HepG2 (cell line): ENCODE measurements around the gene RPP25L. TPM values are rescaled to one million over a fixed set of nuclear protein-coding genes. Genes with fewer than 3 reads are reported as not detected.

ENCODE experiments used
- AGO2 ChIP-seq: fragments of 200-400 bp; formaldehyde crosslinking; optimal IDR thresholded peaks from 2 replicates; pipeline ENCODE3; 2017; ENCODE audit warnings: mild to moderate bottlenecking, low read depth, low read length, moderate library complexity
- BORCS8-MEF2B ChIP-seq: sonication (generic); formaldehyde crosslinking; IDR thresholded peaks from 2 replicates; pipeline ENCODE4 v1.8.0; 2022; ENCODE audit warnings: mild to moderate bottlenecking, missing genetic modification reagents
- GATA4 ChIP-seq: sonication (generic); IDR thresholded peaks from 2 replicates; pipeline ENCODE4 v1.6.1; 2016; ENCODE audit warnings: antibody characterized with exemption, low read depth, borderline replicate concordance
- GATAD2A ChIP-seq: IDR thresholded peaks from 2 replicates; pipeline ENCODE4 v1.6.1; 2016
- HIVEP1 ChIP-seq: sonication (generic); formaldehyde crosslinking; IDR thresholded peaks from 2 replicates; pipeline ENCODE4 v1.4.0; 2020; ENCODE audit warnings: mild to moderate bottlenecking, missing genetic modification reagents
- KDM5A ChIP-seq: fragments of 200-600 bp; sonication (generic); IDR thresholded peaks from 2 replicates; pipeline ENCODE4 v1.7.0; 2018; ENCODE audit warnings: antibody characterized with exemption, mild to moderate bottlenecking, low read length, borderline replicate concordance
- PHF20 ChIP-seq: sonication (generic); formaldehyde crosslinking; IDR thresholded peaks from 2 replicates; pipeline ENCODE4 v1.5.0; 2020; ENCODE audit warnings: mild to moderate bottlenecking, missing genetic modification reagents
- PHF5A ChIP-seq: IDR thresholded peaks from one replicate; pipeline ENCODE4 v1.6.1; 2018; ENCODE audit warnings: low read depth, missing genetic modification reagents; ENCODE audit not compliant: unreplicated experiment
- REL ChIP-seq: sonication (generic); formaldehyde crosslinking; conservative IDR thresholded peaks from 2 replicates; pipeline ENCODE4 v1.8.0; 2022; ENCODE audit warnings: mild to moderate bottlenecking, missing genetic modification reagents, moderate library complexity
- RNF2 ChIP-seq: fragments of 450-650 bp; conservative IDR thresholded peaks from 2 replicates; pipeline ENCODE4 v1.6.1; 2016; ENCODE audit warnings: low read depth
- THYN1 ChIP-seq: sonication (generic); formaldehyde crosslinking; IDR thresholded peaks from 2 replicates; pipeline ENCODE4 v1.8.1; 2023; ENCODE audit warnings: low read depth, mild to moderate bottlenecking, moderate library complexity, missing genetic modification reagents, borderline replicate concordance
- ZNF18 ChIP-seq: sonication (generic); formaldehyde crosslinking; IDR thresholded peaks from 2 replicates; pipeline ENCODE4 v1.8.0; 2022; ENCODE audit warnings: mild to moderate bottlenecking, missing genetic modification reagents; ENCODE audit not compliant: insufficient replicate concordance
- ZNF776 ChIP-seq: sonication (generic); formaldehyde crosslinking; IDR thresholded peaks from 2 replicates; pipeline ENCODE4 v1.4.0; 2020; ENCODE audit warnings: mild to moderate bottlenecking, missing genetic modification reagents
- ZNF879 ChIP-seq: sonication (generic); formaldehyde crosslinking; IDR thresholded peaks from 2 replicates; pipeline ENCODE4 v1.8.1; 2023; ENCODE audit warnings: missing genetic modification reagents
- polyA plus RNA-seq, 8 experiments: library from polyadenylated mRNA; depleted of rRNA in 3 of 8; stranded (reverse) in 7 of 8; unstranded in 1 of 8; fragments of >200 nt; fragmentation: Illumina TruSeq in 4 of 8; extraction: Trizol in 4 of 8; gene quantifications; 2 replicates each; pipeline versions ENCODE4 v1.2.1 to v1.2.3, GENCODE V29; 2011 to 2016; ENCODE audit warnings: low read depth in 4 of 8, missing spikeins in 1 of 8, mixed read lengths in 1 of 8; ENCODE audit not compliant: insufficient read depth in 1 of 8
- total RNA-seq, 5 experiments: library from RNA; depleted of rRNA; stranded (reverse); fragments of >200 nt; fragmentation: Illumina TruSeq; extraction: Trizol; gene quantifications; 2 replicates each; pipeline ENCODE4 v1.2.3, GENCODE V29; 2016; ENCODE audit warnings: low read depth in 1 of 5
- TF ChIP-seq, protein P1 (sequence below): sonication (generic); formaldehyde crosslinking; IDR thresholded peaks from 2 replicates; pipeline ENCODE4 v1.4.0; 2020; ENCODE audit warnings: mild to moderate bottlenecking, missing genetic modification reagents
- TF ChIP-seq, protein P2 (sequence below): conservative IDR thresholded peaks from 2 replicates; pipeline ENCODE4 v1.6.1; 2018; ENCODE audit warnings: missing genetic modification reagents
- TF ChIP-seq, protein P3 (sequence below): sonication (generic); formaldehyde crosslinking; IDR thresholded peaks from 2 replicates; pipeline ENCODE4 v1.8.0; 2022; ENCODE audit warnings: mild to moderate bottlenecking, missing genetic modification reagents, borderline replicate concordance
- TF ChIP-seq, protein P4 (sequence below): sonication (generic); formaldehyde crosslinking; IDR thresholded peaks from 2 replicates; pipeline ENCODE4; 2020; ENCODE audit warnings: missing genetic modification reagents, mild to moderate bottlenecking, borderline replicate concordance

RPP25L gene
- total and polyA plus RNA-seq, 2 of the 13 experiments (the other 11 are each of a cell fraction or from before 2014, with no cell fraction given), result 24.5 to 27.3 TPM

DNA sequence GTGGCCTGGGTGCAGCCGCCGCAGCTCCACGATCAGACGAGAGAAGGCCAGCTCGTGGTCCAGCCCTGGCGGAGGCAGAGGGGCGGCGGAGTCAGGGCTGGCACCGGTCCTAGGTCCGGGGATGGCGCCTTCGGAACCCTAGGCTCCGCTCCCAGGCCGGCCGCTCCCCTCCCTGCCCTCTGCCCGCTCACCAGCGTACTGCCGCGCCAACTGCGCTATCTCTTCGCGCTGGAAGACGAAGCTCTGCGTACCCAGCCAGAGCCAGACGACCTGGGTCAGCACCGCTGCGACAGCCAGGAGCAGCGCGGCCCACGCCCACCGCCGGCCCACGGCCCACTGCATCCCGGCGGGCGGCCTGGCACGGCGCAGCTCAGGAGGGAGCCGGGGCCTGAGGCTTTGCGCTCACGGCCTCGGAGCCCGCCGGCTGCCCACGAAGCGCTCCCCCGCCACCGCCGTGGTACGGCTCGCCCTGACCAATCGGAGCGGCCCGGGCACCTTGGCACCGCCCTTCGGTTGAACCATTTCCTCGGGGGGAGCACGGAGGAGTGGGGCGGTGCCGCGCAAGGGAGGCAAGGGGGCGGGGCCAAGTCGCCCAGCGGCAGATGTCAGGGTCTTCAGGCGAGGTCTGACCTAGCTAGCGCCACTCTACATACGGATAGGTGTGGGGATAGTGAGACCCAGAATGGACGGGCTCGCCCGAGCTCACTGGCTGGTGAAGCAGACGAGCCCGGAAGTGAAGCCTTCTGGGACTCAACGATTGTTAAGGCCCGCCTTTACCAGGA is 25.6 kb upstream of the RPP25L start, which contains the start of gene SIGMAR1 (continued):
- TF ChIP-seq, protein P1, sequence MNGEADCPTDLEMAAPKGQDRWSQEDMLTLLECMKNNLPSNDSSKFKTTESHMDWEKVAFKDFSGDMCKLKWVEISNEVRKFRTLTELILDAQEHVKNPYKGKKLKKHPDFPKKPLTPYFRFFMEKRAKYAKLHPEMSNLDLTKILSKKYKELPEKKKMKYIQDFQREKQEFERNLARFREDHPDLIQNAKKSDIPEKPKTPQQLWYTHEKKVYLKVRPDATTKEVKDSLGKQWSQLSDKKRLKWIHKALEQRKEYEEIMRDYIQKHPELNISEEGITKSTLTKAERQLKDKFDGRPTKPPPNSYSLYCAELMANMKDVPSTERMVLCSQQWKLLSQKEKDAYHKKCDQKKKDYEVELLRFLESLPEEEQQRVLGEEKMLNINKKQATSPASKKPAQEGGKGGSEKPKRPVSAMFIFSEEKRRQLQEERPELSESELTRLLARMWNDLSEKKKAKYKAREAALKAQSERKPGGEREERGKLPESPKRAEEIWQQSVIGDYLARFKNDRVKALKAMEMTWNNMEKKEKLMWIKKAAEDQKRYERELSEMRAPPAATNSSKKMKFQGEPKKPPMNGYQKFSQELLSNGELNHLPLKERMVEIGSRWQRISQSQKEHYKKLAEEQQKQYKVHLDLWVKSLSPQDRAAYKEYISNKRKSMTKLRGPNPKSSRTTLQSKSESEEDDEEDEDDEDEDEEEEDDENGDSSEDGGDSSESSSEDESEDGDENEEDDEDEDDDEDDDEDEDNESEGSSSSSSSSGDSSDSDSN (CRISPR knock-in tag), result peak; percentile 93
- TF ChIP-seq RNF2, result peak; percentile 79
- TF ChIP-seq, protein P2, sequence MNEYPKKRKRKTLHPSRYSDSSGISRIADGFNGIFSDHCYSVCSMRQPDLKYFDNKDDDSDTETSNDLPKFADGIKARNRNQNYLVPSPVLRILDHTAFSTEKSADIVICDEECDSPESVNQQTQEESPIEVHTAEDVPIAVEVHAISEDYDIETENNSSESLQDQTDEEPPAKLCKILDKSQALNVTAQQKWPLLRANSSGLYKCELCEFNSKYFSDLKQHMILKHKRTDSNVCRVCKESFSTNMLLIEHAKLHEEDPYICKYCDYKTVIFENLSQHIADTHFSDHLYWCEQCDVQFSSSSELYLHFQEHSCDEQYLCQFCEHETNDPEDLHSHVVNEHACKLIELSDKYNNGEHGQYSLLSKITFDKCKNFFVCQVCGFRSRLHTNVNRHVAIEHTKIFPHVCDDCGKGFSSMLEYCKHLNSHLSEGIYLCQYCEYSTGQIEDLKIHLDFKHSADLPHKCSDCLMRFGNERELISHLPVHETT (CRISPR knock-in tag), result 0 out of 2 replicates have a peak, but pooled peaks have one; percentile 8
- TF ChIP-seq, protein P3, sequence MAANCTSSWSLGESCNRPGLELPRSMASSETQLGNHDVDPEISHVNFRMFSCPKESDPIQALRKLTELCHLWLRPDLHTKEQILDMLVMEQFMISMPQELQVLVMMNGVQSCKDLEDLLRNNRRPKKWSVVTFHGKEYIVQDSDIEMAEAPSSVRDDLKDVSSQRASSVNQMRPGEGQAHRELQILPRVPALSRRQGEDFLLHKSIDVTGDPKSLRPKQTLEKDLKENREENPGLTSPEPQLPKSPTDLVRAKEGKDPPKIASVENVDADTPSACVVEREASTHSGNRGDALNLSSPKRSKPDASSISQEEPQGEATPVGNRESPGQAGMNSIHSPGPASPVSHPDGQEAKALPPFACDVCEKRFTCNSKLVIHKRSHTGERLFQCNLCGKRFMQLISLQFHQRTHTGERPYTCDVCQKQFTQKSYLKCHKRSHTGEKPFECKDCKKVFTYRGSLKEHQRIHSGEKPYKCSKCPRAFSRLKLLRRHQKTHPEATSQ (CRISPR knock-in tag), result 0 out of 2 replicates have a peak, but pooled peaks have one; percentile 72
- peak; percentile 88 for TF ChIP-seq ZNF18 (CRISPR knock-in tag)
- 0 out of 2 replicates have a peak, but pooled peaks have one; percentile 23 for TF ChIP-seq KDM5A
- TF ChIP-seq BORCS8-MEF2B (CRISPR knock-in tag), result peak; percentile 82
- 0 out of 2 replicates have a peak, but pooled peaks have one; percentile 45 for TF ChIP-seq GATAD2A (CRISPR knock-in tag)
- TF ChIP-seq HIVEP1, result peak; percentile 55
- peak; percentile 85; the same call in 1 of the 2 replicates for TF ChIP-seq ZNF776
- TF ChIP-seq, protein P4, sequence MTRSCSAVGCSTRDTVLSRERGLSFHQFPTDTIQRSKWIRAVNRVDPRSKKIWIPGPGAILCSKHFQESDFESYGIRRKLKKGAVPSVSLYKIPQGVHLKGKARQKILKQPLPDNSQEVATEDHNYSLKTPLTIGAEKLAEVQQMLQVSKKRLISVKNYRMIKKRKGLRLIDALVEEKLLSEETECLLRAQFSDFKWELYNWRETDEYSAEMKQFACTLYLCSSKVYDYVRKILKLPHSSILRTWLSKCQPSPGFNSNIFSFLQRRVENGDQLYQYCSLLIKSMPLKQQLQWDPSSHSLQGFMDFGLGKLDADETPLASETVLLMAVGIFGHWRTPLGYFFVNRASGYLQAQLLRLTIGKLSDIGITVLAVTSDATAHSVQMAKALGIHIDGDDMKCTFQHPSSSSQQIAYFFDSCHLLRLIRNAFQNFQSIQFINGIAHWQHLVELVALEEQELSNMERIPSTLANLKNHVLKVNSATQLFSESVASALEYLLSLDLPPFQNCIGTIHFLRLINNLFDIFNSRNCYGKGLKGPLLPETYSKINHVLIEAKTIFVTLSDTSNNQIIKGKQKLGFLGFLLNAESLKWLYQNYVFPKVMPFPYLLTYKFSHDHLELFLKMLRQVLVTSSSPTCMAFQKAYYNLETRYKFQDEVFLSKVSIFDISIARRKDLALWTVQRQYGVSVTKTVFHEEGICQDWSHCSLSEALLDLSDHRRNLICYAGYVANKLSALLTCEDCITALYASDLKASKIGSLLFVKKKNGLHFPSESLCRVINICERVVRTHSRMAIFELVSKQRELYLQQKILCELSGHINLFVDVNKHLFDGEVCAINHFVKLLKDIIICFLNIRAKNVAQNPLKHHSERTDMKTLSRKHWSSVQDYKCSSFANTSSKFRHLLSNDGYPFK (CRISPR knock-in tag), result 0 out of 2 replicates have a peak, but pooled peaks have one; percentile 16
- no peak; the same call in 1 of the 2 replicates for TF ChIP-seq GATA4
- TF ChIP-seq REL, result no peak
- peak; percentile 88 for TF ChIP-seq ZNF879 (CRISPR knock-in tag)
- TF ChIP-seq THYN1 (CRISPR knock-in tag), result 0 out of 2 replicates have a peak, but pooled peaks have one; percentile 27
- peak; percentile 22 for TF ChIP-seq PHF5A
- peak; percentile 67 for TF ChIP-seq PHF20
- peak; percentile 75 for TF ChIP-seq AGO2
